Colonic mucosa (tissue), 4 donors: ENCODE measurements around the gene FAM107B. TPM values are rescaled to one million over a fixed set of nuclear protein-coding genes. Genes with fewer than 3 reads are reported as not detected.
"Not testable (repeated sequence)": the region's sequence is repeated elsewhere in the genome, so short reads cannot be mapped to it uniquely, and the experiment has no call there.

Experiments used
- DNase-seq: peaks from one replicate; pipeline ENCODE4 v3.0.0-alpha.2; 2020
- H3K27ac ChIP-seq: fragments of 200-600 bp; one replicate; pipeline ENCODE4 v1.8.0; 2021
- H3K27me3 ChIP-seq: fragments of 200-600 bp; one replicate; pipeline ENCODE4 v1.8.0; 2021
- H3K36me3 ChIP-seq: fragments of 200-600 bp; one replicate; pipeline ENCODE4 v1.8.0; 2021
- H3K4me1 ChIP-seq: fragments of 200-600 bp; one replicate; pipeline ENCODE4 v1.8.0; 2021; ENCODE audit warnings: mild to moderate bottlenecking
- H3K4me3 ChIP-seq: fragments of 200-600 bp; one replicate; pipeline ENCODE4 v1.8.0; 2021
- H3K9ac ChIP-seq, 2 donors: one replicate each; pipeline ENCODE4 v1.7.0; 2013; ENCODE audit warnings: control low read depth in 2 of 2, low read depth in 2 of 2, low read length in 2 of 2
- H3K9me3 ChIP-seq: fragments of 200-600 bp; one replicate; pipeline ENCODE4 v1.8.0; 2021
- CTCF ChIP-seq: fragments of 200-600 bp; IDR thresholded peaks from one replicate; pipeline ENCODE4 v1.8.0; 2022; ENCODE audit warnings: antibody characterized with exemption, mild to moderate bottlenecking
- intact Hi-C: fragments of 100-400 bp; cut with DNase I; formaldehyde crosslinking; loops from one replicate; pipeline ENCODE4 v1.14.1; 2022
- total RNA-seq, 2 donors: library from RNA; stranded (reverse); fragmentation: NEBNext Ultra II Directional in 1 of 2; extraction: Animal tissue kit (Norgen Biotek cat#: 25700) in 1 of 2; gene quantifications; one replicate each; pipeline ENCODE4 v1.2.1, GENCODE V29; 2021
- donor health status: healthy.
- donor health status: DM: no; HTN: no; CAD: no.
- donor health status: DM: no; HTN: no; CAD: no.

FAM107B gene
- total RNA-seq, 2 donors from 2014 or later, result 36.3 to 71.5 TPM

- no peak for TF ChIP-seq CTCF
- no peaks in the 10 kb centered on the region for H3K36me3 ChIP-seq
- no peak overlapping the region for H3K27ac ChIP-seq
- no peaks in the 10 kb centered on the region for H3K27me3 ChIP-seq
- intact Hi-C loops, result loop anchor here (5.0 kb wide), 2 partner anchors 283 to 318 kb away; no protein-coding TSS in a partner anchor
- H3K4me3 ChIP-seq, result no peak overlapping the region
- H3K4me1 ChIP-seq, result no peaks in the 10 kb centered on the region
- no peaks in the 10 kb centered on the region for H3K9me3 ChIP-seq
- H3K9ac ChIP-seq, result no peak overlapping the region
- DNase-seq, result no peak
Measured at GRCh38 chr10:14820010-14820774, 45.5 kb upstream of the FAM107B start.

- intact Hi-C loops, H3K9ac ChIP-seq, H3K27me3 ChIP-seq, H3K27ac ChIP-seq, DNase-seq, H3K4me3 ChIP-seq, H3K36me3 ChIP-seq, H3K9me3 ChIP-seq, H3K4me1 ChIP-seq: not testable (repeated sequence)
Measured at GRCh38 chr10:14816717-14817116, 42.0 kb upstream of the FAM107B start.

- Histone ChIP-seq H3K27me3 (no peaks in the 10 kb centered on the region), H3K27ac (no peak overlapping the region), H3K4me1 (no peaks in the 10 kb centered on the region), H3K9ac (no peak overlapping the region), H3K4me3 (no peak overlapping the region), H3K9me3 (no peaks in the 10 kb centered on the region), H3K36me3 (no peaks in the 10 kb centered on the region)
- intact Hi-C loops, result no loop called here
- DNase-seq, result no peak
- no peak for TF ChIP-seq CTCF
Measured at GRCh38 chr10:14815681-14816080, 41.0 kb upstream of the FAM107B start.

- no peak overlapping the region for H3K4me3 ChIP-seq
- no peak for TF ChIP-seq CTCF
Measured at GRCh38 chr10:14812271-14812670, 37.6 kb upstream of the FAM107B start.

GRCh38 chr10:14810969-14811953 is 36.6 kb upstream of the FAM107B start:
- H3K27me3 ChIP-seq, result no peaks in the 10 kb centered on the region
- intact Hi-C loops, result no loop called here
- H3K4me3 ChIP-seq, result no peak overlapping the region
- no peaks in the 10 kb centered on the region for H3K36me3 ChIP-seq
- no peak overlapping the region for H3K9ac ChIP-seq
- no peak for TF ChIP-seq CTCF
- H3K4me1 ChIP-seq, result no peaks in the 10 kb centered on the region
- no peak for DNase-seq
- no peak overlapping the region for H3K27ac ChIP-seq
- H3K9me3 ChIP-seq, result no peaks in the 10 kb centered on the region

More at GRCh38 chr10:14812271-14812670, 37.6 kb upstream of the FAM107B start:
- Histone ChIP-seq H3K9ac (no peak overlapping the region), H3K9me3 (no peaks in the 10 kb centered on the region), H3K4me1 (no peaks in the 10 kb centered on the region), H3K27me3 (no peaks in the 10 kb centered on the region), H3K36me3 (no peaks in the 10 kb centered on the region), H3K27ac (no peak overlapping the region)
- intact Hi-C loops, result no loop called here
- no peak for DNase-seq
